GM12891 (cell line): ENCODE measurements around the gene PEAK1.

Experiments used
- PAX5 ChIP-seq: IDR thresholded peaks from 2 replicates; pipeline ENCODE4 v1.6.1; 2011; ENCODE audit warnings: low read length, moderate library complexity, mild to moderate bottlenecking; ENCODE audit not compliant: insufficient read depth, severe bottlenecking
- POLR2A ChIP-seq: IDR thresholded peaks from 2 replicates; pipeline ENCODE4 v1.6.1; 2011; ENCODE audit warnings: low read depth, low read length, control low read depth
- POLR2AphosphoS5 ChIP-seq: IDR thresholded peaks from 2 replicates; pipeline ENCODE4 v1.6.1; 2011; ENCODE audit warnings: low read depth, low read length, control low read depth
- POU2F2 ChIP-seq: IDR thresholded peaks from 2 replicates; pipeline ENCODE4 v1.6.1; 2011; ENCODE audit warnings: low read depth, mild to moderate bottlenecking, control low read depth, low read length, moderate library complexity
- SPI1 ChIP-seq: IDR thresholded peaks from 2 replicates; pipeline ENCODE4 v1.6.1; 2011; ENCODE audit warnings: low read depth, low read length, control low read depth
- TAF1 ChIP-seq: IDR thresholded peaks from 2 replicates; pipeline ENCODE4 v1.6.1; 2011; ENCODE audit warnings: low read depth, low read length, control low read depth

GRCh38 chr15:77219841-77220240 lies 200.1 kb downstream of the PEAK1 start:
- TF ChIP-seq POLR2AphosphoS5, result no peak
- TF ChIP-seq POLR2A, result no peak
- no peak for TF ChIP-seq SPI1
- no peak for TF ChIP-seq TAF1
- TF ChIP-seq POU2F2, result no peak
- no peak for TF ChIP-seq PAX5
